Testis (tissue), 2 donors: Measurements from ENCODE around the gene ELOVL3.

ENCODE experiments used
- POLR2A ChIP-seq: fragments of 450-650 bp; IDR thresholded peaks from one replicate; pipeline ENCODE4 v1.6.1; 2017; ENCODE audit warnings: antibody characterized with exemption, mild to moderate bottlenecking, moderate library complexity
- TF ChIP-seq, protein P1 (sequence below), 3 experiments: fragments of 450-650 bp in 2 of 3; fragments of 200-600 bp in 1 of 3; sonication (generic) in 1 of 3; IDR thresholded peaks; one replicate each; pipeline ENCODE4 v1.5.1; 2016 to 2019; ENCODE audit warnings: antibody characterized with exemption in 3 of 3, mild to moderate bottlenecking in 2 of 3, moderate library complexity in 1 of 3

DNA sequence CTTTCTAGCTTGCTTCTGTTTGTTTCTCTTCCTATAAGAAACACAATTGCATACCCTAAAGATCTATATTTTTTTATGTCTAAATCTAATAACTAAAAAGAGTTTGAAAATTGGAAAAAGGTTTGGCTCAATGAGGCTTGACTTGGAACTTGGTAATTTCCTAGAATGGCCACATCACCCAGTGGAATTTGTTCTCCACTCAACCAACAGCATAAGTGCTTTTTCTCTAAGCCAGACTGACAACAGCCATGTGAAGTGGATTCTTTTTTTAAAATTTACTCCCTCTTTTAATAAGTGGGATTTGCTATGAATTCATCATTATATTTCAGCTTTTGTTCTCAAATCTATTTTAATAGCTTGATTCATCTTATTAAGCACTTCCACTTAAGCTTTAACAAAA lies 53.0 kb downstream of the ELOVL3 start:
- TF ChIP-seq, protein P1, sequence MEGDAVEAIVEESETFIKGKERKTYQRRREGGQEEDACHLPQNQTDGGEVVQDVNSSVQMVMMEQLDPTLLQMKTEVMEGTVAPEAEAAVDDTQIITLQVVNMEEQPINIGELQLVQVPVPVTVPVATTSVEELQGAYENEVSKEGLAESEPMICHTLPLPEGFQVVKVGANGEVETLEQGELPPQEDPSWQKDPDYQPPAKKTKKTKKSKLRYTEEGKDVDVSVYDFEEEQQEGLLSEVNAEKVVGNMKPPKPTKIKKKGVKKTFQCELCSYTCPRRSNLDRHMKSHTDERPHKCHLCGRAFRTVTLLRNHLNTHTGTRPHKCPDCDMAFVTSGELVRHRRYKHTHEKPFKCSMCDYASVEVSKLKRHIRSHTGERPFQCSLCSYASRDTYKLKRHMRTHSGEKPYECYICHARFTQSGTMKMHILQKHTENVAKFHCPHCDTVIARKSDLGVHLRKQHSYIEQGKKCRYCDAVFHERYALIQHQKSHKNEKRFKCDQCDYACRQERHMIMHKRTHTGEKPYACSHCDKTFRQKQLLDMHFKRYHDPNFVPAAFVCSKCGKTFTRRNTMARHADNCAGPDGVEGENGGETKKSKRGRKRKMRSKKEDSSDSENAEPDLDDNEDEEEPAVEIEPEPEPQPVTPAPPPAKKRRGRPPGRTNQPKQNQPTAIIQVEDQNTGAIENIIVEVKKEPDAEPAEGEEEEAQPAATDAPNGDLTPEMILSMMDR (IDR thresholded peaks at IDR 0.05) = no peak
- no peak for TF ChIP-seq POLR2A
